GF-D8 (cell line): ENCODE measurements around the gene PLCB1.
A peak's percentile ranks its signal among the peaks of the same experiment; 100 is the strongest.

Experiments used
- DNase-seq: peaks from one replicate; lab custom pipeline; 2025; lab: John Stamatoyannopoulos, UW

The PLCB1 gene

DNA sequence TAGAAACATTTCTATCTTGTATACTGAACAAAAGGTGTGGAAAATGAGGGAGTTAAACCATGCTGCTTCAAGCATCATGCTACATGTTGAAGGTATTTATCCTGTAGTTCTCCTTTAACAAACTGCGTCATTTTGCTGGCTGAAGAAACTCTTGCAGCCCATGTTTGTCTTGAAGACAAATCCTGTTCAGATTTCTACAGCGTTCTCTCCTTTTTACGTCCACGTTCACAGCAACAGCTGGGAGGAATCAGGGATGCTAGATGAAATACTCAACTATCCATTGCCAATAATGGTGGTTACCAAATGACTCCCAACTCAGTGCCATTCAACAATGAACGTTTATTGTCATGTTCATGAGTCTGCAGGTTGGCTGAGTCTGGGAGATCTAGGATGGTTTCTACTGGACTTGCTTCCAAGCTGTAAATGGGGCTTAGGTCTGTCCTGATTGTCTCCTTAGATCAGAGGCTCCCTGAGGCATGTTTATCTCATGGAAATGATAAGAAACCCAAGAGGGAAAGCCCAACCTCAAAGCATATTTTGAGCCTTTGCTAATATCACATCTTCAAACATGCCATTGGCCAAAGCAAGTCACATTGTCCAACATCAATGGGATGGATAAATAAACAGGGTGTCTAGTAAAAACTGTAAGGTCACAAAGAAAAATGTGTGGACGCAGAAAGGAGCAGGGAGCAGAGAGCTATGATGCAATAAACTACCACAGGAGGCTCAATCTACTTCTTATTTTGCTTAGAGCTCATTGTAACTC, 2.7 kb upstream of the PLCB1 start:
- DNase-seq: no peak

DNA sequence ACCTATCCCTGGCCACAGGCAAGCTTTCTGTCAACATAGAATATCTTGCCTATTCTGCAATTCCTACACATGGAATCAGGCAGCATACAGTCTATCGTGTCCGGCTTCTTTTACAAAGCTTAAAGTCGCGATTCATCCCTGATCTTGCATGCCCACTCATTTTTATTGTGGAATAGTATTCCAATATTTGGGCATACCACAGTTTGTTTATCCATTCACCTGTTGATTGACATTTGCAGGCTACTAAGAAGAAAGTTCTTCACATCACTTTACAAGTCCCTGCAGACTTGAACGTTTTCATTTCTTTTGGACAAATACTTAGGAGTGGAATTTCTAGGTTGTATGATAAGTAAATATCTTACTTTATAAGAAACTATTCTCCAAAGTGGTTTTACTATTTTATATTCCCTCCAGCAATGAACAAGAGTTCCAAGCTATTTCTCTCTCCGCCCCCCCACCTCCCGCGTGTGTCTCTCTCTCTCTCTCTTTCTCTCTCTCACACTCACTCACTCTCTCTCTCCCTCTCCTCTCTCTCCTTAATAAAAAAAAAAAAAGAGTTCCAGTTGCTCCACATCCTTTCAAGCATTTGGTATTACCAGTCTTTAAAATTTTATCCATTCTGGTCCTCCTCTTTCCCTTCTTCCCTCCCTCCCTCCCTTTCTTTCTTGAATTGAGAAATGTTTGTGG, 1.1 kb upstream of the PLCB1 start:
- no peak for DNase-seq

DNA sequence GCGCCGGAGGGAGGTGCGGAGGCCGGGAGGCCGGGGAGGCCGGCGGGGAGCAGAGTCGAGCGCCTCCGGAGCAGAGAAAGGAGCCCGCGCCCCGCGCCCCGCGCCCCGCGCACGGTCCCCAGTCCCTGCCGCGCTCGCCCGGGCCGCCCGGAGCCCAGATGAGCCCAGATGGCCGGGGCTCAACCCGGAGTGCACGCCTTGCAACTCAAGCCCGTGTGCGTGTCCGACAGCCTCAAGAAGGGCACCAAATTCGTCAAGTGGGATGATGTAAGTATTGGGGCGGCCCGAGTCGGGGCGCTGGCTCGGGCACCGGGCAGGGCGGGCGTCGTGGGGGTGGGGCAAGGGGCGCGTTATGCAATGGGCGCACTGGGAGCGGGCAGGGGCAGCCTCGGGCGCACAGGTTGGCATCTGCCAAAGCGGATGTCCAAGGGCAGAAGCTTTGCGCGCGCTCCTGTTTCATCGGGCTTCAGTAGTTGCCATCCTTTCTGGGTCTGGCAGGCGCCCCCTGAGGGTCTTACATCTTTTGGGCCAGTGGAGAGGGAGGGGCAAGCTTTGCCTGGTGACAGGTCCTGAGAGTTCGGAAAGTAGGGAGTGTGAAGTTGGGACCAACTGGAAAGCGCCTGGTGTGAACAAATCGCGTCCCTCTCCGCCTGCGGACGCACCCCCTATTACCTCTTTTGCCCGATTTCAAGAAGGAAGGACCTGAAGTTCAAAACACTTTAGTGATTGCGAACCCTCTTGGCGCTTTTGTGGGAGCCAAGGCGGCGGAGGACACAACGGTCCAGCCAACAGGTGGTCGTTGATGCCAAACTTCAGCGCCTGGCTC, 631 bp downstream of the PLCB1 start:
- no peak for DNase-seq

DNA sequence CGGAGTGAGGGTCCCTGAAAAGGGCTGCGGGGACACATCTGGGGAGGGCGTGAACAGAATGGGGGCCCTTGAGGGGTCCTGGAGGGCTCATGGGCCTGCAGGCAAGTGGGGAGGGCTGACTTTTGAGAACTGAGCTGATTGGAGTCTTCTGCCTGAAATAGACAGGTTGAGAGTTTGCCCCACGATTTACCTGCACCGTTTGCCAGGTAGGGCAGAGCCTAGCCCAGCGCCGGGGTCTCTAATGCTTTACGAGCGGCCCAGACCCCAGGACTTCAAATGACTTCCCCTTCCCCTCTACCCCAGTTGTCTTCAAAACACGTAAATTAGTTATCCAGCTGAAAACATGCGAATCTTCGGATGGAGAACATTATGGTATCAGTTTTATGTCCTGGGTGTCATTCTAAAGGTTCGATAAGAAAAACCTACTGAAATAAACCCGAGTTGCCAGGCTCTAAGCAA, 1.3 kb downstream of the PLCB1 start:
- no peak for DNase-seq

DNA sequence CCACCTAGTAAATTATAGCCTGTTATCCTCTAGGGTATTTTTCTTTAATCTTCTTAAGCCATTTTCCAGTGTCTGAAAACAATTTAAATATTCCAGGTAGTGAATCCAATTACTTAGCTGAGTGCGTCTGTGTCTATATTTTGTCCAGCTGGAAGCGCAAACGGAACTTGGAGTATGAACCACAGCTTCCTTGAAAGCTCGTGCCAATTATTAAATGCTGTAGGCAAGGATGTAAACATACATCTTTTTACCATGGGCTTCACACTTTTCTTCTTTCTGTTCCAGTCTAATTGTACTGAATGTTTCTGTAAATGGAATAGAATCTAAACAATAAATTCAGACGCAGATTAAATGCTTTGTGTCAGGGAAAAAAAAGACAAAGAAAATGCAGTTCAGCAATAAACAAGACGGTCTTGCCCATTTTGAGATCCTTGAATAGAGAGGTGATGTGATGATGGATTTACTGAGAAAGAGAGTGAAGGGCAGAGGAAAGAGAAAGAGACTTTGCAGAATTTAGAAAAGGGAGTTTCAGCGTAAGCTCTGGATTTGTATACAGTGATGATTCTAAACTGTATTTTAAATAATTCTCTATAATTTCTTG, 1.9 kb downstream of the PLCB1 start:
- DNase-seq: no peak

DNA sequence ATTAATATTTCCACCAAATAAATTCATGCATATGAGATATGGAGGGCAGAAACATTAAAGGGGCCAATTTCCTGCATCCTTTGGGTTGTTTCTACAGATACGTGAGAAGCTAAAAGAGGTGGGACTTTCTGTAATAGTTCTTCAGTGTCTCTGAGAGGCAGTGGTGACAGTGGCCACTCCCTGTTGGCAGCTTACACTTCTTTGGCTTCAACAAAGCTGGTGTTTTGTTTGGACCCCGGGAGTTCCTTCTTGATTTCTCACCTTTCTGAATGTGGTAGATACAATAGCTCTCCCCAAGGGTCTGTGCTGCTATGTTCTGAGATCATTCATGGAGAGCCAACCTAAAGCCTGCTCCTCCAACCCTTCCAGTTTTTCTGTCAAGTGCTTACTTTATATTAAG, 7.8 kb downstream of the PLCB1 start:
- no peak for DNase-seq

DNA sequence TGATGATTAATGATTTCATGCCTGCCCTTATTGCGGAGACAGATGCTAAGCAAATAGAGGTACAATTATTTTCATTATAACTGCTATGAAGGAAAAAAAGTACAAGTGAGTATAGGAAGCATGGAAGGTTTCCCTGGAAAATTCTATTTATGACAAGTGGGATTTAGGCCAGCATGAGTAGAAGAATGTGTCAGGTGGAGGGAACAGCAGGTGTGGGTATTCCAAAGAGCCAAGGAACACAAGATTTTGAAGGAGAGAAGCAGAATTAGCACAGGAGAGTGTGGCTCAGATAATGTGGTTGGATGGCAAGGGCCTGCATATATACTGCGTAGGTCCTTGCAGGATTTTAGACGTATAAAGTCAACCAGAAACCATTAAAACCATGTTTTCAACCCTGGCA, 11.4 kb downstream of the PLCB1 start:
- DNase-seq: no peak

DNA sequence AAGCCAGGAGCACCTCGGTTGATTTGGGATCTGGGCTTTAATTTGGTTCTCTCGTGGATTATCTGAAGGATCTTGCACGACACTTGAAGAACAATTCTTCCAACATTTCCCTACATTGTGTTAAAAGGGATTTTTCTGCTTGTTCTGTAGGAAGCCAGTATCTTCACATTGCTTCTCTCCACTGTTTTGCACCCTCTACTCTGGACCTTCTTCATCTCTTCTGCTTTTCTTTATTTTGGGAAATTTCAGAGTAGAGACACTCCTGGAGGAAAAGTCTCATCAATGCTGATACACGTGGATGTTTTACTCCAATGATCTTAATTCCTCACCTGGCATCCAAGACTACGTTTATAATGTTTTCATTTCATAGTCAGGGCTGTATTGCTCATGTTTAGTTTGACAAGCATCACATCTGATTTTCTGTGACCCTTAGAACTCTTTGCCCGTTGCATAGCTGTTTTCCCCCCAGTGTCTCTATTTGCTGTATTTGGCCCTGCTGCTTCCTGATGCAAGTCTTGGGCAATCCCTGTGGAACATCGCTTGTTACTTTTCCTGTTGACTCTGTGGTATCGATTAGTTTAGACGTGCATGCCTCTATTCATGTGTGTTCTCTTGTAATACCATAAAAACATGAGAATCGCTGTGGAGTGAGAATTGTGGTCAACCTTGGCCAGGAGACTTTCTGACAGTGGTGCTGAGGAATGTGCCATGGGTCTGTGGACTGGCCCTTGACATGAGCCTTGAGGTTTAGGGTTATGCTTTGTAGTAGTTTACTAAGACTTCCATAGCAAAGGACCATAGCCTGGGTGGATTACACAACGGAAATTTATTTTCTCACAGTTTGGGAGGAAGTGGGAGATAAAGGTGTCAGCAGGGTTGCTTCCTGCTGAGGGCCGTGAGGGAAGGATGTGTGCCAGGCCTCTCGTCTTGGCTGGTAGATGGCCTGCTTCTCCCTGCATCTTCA, 12.5 kb downstream of the PLCB1 start:
- DNase-seq: peak; percentile 57

DNA sequence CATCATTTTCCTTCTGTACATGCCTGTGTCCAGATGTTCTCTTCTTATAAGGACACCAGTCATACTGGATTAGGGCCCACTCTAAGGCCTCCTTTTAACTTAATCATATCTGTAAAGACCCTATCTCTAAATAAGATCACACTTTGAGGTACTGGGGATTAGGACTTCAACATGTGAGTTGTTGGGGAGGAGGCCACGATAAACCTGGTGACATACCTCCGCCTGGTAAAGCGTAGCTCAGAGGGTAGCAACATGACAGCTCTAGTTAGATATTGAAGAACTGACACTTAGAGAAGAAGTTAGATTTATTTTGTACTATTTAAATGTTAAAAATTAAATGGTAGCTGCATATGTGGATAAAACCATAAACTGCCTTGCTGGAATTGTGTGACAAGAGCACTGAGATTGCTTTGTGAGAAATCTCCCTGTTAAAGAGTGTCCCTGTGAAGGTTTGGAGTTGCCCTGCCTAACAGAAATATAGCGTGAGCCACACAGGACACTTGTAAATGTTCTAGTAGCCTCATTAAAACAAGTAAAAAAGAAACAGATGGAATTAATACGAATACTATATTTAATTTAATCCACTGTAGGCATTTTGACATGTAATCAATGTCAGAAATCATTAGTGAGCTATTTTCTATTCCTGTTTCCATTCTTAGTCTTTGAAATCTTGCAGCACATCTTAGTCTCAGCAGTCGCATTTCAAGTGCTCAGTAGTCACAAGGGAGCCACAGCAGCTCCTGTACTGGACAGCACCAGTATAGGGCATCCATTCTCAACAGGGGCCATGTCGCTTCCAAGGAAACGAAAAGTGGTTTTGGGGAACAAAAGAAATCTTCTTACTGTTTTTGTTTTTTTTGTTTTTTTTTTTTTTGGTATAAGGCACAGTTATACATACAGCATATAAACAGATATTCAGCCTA, 13.4 kb downstream of the PLCB1 start:
- DNase-seq: no peak

DNA sequence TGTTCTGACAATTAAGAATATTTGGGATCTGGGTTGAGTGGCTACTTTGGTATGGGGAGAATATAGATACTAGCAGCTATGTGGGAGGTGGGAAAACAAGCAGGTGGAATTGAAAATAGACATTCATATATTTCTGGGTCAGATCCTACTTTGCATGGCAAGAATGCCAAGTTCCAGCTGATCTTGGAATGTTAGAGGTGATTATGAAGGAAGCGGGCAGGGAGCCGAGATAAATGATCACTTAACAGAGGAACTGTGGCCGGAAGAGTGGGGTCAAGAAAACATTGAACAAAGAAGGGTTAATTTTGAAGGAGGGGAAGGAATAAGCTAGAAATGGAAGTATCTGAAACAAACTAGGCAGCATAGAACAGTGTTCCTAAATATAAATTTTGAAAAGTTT, 15.4 kb downstream of the PLCB1 start:
- DNase-seq: no peak

DNA sequence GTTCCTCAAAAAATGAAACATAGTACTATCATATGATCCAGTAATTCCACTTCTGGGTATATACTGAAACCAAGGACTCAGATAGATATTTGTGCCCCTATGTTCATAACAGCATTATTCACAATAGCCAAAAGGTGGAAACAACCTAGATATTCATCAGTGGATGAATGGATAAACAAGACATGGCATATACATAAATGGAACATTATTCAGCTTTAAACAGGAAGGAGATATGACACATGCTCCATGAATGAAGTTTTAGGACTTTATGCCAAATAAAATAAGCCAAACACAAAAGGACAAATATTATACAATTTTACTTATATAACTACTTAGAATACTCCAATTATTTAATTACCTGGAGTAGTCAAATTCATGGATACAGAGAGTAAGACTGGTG, 16.4 kb downstream of the PLCB1 start:
- no peak for DNase-seq

DNA sequence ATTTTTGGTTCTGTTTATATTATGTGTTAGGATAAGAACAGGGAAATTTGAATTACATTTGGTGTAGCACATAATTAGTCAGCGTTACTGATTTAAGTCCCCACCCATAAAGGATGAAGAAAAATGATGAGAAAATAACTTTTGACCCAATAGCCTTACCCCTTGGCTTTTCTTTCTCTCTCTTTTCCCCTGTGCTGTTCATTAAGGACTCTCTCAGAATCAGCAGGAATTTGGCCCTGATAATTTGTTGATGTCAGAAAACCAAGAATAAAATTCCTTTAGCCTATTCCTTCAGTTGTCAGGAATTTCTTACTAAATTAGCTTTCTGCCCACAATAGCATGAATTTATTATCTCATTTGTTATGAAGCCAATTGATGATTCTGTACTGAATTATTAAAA, 18.5 kb downstream of the PLCB1 start:
- DNase-seq: no peak

DNA sequence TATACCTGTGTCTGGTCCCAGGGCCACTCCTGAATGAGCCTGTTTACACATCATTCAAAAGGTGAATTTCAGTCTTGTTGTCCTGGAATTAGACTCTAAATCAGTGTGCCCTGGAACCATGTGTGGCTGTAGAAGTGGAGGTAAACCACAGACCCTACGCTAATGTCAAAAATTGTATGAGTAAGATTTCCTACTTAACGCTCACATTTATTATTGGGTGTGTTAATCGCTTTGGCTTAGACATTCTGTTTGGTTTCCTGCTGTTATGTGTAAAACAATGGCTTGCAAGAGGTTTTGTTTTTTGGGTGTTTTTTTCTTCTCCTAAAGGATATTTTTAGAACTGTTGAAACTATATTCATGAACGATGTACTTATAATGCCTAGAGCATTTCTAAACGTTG, 19.3 kb downstream of the PLCB1 start:
- DNase-seq: no peak

DNA sequence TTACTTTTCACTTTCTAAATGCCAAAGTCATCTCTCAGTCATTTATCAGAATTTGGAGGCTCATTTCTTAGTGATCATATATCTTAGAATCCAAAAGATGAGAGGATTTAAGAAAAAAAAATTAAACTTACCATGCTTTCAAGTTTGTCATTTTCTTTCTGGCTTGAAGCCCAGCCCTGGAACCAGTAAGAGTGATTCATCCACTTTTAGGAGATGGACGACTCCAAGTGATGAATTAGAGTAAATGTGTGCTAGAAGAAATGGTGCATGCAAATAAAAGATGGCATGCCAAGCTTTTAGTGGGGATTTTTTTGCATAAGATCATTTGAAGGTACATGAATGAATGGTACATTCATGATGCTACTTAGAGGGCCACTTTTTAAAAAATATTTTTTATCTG, 20.1 kb downstream of the PLCB1 start:
- DNase-seq: no peak

DNA sequence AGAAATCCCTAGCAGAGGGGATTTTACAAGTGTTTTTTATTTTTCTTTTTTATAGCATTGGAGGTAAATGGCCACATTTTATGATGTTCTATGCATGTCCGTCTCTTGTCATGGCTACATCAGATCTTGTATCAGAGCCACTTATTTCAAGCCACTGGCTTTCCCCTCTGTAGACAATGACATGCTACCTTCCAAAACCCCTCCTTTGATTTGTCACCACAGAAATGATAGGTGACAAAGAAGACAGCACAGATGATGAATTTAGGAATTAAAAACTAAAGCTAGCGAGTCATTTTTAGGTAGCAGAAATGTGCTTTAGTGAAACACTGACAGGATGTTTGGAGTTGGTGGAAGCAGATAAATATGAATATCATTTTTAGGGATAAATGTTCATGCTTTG, 20.8 kb downstream of the PLCB1 start:
- no peak for DNase-seq

DNA sequence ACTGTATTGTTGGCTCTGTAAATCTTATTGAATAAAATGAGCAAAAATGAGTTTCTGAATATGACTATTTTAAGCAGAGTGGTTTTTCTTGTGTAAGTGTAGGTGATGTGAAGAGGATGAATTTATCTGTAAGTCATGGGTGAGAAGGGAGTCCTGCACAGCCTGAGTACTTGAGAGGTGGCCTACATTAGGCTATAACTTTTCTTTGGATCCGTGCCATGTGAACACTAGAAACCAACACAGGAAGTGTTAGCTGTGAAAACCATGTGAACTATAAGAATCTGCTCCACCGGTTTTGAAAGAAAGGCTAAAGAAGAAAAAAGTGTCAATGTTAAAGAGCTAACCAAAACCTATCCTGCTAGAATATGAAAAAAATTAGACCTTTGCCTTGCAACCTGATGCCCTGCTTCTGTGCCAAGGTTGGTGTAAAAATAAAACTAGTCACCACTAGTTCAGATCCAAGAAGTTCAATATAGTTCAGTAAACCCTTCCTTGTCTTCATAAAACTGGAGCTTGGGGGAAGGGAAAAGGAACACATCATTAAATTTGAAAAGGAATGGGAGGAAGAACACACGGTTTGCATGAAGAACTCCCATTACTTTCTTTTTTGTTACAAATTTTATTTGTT, 21.3 kb downstream of the PLCB1 start:
- DNase-seq: peak; percentile 51

DNA sequence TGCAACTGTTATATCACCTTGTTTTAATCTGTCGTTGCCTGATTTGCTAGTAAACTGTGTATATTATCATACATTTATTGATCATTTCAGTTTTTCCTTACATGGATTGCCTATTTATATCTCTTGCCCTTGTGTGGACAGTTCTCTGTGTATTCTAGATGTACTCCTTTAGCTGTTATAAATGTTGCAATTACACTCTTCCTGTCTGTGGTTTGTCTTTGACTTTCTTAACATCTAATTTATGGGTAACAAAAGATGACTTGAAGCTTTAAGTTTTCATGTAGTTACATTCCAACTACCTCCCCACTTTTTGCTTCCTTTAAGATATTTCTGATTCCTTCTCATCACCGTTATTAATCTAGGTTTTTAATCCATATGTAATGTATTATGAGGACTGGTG, 22.6 kb downstream of the PLCB1 start:
- DNase-seq: peak; percentile 83

DNA sequence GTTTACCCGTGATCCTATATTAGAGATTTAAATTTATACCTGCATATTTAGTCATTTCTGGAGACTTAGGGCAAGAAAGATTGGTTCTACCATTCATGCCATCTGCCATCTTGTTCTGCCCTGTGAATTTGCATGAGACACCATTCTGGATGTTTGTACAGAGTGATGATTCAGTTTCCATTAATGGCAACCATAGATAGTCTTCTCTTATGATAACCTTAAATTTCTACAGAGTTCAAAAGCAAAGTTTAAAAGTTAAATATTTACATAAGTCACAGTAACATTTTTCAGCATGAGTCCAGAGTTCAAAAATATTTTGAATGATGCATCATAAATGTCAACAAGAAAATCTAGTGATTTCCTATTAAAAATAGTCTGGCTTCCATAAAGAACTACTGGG, 23.2 kb downstream of the PLCB1 start:
- DNase-seq: no peak

DNA sequence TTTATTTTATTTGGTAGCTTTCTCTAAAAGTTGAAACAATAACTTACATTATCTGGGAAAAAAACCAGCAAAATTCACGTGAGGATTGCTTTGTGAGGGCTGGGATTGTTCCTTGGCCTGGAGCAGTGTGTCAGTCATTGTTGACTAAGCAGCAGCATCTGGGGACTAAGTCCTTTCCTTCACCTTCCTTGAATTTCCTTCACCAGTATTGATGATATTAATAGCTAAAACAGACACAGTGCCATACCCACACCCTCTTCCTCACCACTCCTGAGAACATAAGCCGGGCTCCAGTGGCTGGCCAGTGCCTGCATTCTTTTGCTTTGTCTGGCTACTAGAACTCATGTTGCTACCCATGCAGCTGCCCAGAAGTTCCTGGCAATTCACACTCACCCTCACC, 23.7 kb downstream of the PLCB1 start:
- no peak for DNase-seq
